A673 (cell line): ENCODE measurements around the gene GLIS2.

Experiments
- CTCF ChIP-seq: fragments of 300-800, 200-600 bp; sonication (generic); conservative IDR thresholded peaks from 2 replicates; pipeline ENCODE4 v1.5.1; 2017; ENCODE audit warnings: low read depth, mild to moderate bottlenecking, antibody characterized with exemption, low read length, moderate library complexity, mixed read lengths
- EZH2 ChIP-seq: fragments of 200-600 bp; sonication (generic); IDR thresholded peaks from 2 replicates; pipeline ENCODE4 v1.6.1; 2017; ENCODE audit warnings: borderline replicate concordance, low read depth, mild to moderate bottlenecking, mixed read lengths, antibody characterized with exemption, low read length; ENCODE audit not compliant: poor library complexity, severe bottlenecking

GRCh38 chr16:4360538-4361021, 44.7 kb downstream of the GLIS2 start:
- TF ChIP-seq EZH2 (no peak), CTCF (no peak)
